GDM1 (cell line): ENCODE results near the gene CDH4.
"Not testable (repeated sequence)": the region's sequence is repeated elsewhere in the genome, so short reads cannot be mapped to it uniquely, and the experiment has no call there.

Experiments
- DNase-seq: peaks from one replicate; lab custom pipeline; 2025; lab: John Stamatoyannopoulos, UW

Gene CDH4

GRCh38 chr20:61944967-61945366, 692.9 kb downstream of the CDH4 start:
- not testable (repeated sequence) for DNase-seq

GRCh38 chr20:61945495-61945894, 693.4 kb downstream of the CDH4 start:
- not testable (repeated sequence) for DNase-seq

- DNase-seq, result not testable (repeated sequence)
Measured at GRCh38 chr20:61948056-61948455, 696.0 kb downstream of the CDH4 start.

GRCh38 chr20:61948586-61949362, 696.7 kb downstream of the CDH4 start:
- no peak for DNase-seq

GRCh38 chr20:61949363-61949713, 697.3 kb downstream of the CDH4 start:
- DNase-seq, result no peak

GRCh38 chr20:61949714-61950640, 697.9 kb downstream of the CDH4 start:
- no peak for DNase-seq

GRCh38 chr20:61950641-61951071, 698.6 kb downstream of the CDH4 start:
- no peak for DNase-seq

- no peak for DNase-seq
Measured at GRCh38 chr20:61951695-61952533, 699.9 kb downstream of the CDH4 start.

- no peak for DNase-seq
Measured at GRCh38 chr20:61953037-61954021, 701.3 kb downstream of the CDH4 start.

- no peak for DNase-seq
Measured at GRCh38 chr20:61954276-61955021, 702.4 kb downstream of the CDH4 start.

GRCh38 chr20:61955668-61956395, 703.8 kb downstream of the CDH4 start:
- no peak for DNase-seq

- DNase-seq, result no peak
Measured at GRCh38 chr20:61956396-61957342, 704.6 kb downstream of the CDH4 start.

GRCh38 chr20:61957961-61958715, 706.1 kb downstream of the CDH4 start:
- no peak for DNase-seq

- DNase-seq, result no peak
Measured at GRCh38 chr20:61958773-61959700, 707.0 kb downstream of the CDH4 start.

GRCh38 chr20:61960836-61961235, 708.8 kb downstream of the CDH4 start:
- DNase-seq, result no peak

GRCh38 chr20:61963149-61963548, 711.1 kb downstream of the CDH4 start:
- no peak for DNase-seq
